Choroid plexus epithelial cell (primary cell): Measurements from ENCODE around the gene CCDC91.

Experiments used
- DNase-seq: peaks from one replicate; pipeline ENCODE4 v3.0.0-alpha.2; 2010; ENCODE audit warnings: low read depth
- H3K4me3 ChIP-seq: 2 replicates; pipeline ENCODE4 v1.5.1; 2011; ENCODE audit warnings: low read depth, mild to moderate bottlenecking, control low read depth, low read length, moderate library complexity
- CTCF ChIP-seq: conservative IDR thresholded peaks from 2 replicates; pipeline ENCODE4 v1.5.1; 2011; ENCODE audit warnings: low read depth, mild to moderate bottlenecking, control low read depth, inconsistent platforms, low read length, moderate library complexity

The CCDC91 gene

DNA sequence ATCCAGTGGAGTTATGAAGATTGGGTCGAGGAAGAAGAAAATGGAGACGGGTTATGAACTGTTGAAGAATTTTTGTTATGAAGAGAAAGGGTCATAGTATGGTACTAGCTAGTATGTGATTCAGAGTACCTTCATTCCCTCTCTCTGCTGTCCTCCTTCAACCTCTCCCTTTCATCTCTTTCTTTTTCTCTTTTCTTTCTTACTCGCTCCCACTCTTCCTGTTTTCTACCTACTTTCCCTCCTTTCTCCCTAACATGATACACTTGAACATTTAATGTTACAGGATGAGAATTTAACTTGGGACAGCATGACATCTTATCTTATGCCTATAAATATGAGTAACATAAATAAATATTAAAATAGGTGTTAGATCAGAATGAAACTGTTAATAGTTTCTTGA lies 112.9 kb downstream of the CCDC91 start:
- H3K4me3 ChIP-seq, result no peak overlapping the region
- no peak for DNase-seq
- TF ChIP-seq CTCF, result no peak

GRCh38 chr12:28306535-28306934 lies 116.3 kb downstream of the CCDC91 start:
- H3K4me3 ChIP-seq, result no peak overlapping the region
- TF ChIP-seq CTCF, result no peak
- DNase-seq, result no peak

- TF ChIP-seq CTCF, result no peak
- peak; percentile 29 for DNase-seq
- no peak overlapping the region for H3K4me3 ChIP-seq
These were observed 118.6 kb downstream of the CCDC91 start for GRCh38 chr12:28308891-28309290.

GRCh38 chr12:28313631-28314030 lies 123.4 kb downstream of the CCDC91 start:
- TF ChIP-seq CTCF, result no peak
- no peak overlapping the region for H3K4me3 ChIP-seq
- DNase-seq, result peak; percentile 44

DNA sequence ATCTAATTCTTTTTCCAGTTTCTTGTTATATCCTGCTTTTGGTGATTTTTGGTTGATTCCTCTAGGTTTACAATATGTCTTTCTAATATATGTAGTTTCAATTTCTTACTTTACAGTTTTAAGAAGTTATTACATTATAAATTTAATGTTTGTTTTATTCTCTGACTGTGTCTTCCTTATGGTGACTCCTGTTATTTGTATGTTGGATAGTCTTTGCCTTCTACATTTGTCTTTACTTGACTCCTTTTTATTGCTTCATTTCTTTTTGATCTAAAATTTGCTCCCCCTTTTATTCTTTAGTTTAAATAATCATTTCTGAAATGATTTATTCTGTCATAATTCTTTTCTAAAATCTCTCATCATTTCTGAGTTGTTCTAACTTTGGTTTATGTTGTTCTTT lies 125.8 kb downstream of the CCDC91 start:
- no peak for DNase-seq
- TF ChIP-seq CTCF, result no peak
- no peak overlapping the region for H3K4me3 ChIP-seq

GRCh38 chr12:28318273-28318672 lies 128.0 kb downstream of the CCDC91 start:
- no peak for DNase-seq
- no peak overlapping the region for H3K4me3 ChIP-seq
- TF ChIP-seq CTCF, result no peak

DNA sequence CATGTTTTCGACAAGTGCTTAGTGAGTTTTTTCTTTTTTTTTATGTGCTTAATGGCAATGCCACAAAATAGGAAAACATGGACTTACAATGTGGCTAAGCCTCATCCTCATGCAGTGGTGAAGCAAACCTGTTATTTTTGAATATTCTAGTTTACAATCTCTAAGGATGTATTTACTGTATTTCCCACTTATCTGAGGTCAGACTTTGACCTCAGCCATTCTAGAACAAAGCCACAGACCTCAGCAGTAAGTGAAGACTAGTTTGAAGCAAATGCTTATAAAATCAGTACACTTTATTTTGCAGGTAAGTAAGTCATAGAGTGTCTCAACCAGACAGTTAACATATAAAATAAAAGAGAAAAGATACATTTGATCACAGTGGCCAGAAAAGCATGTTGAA lies 130.1 kb downstream of the CCDC91 start:
- H3K4me3 ChIP-seq, result no peak overlapping the region
- no peak for DNase-seq
- no peak for TF ChIP-seq CTCF
